ENCODE data around the gene UBE2E2. TPM values are rescaled to one million over a fixed set of nuclear protein-coding genes. Genes with fewer than 3 reads are reported as not detected.

The UBE2E2 gene
- total RNA-seq, 1 experiment from 2014 or later, result 64.3 TPM

GRCh38 chr3:23442598-23443383 is 239.7 kb downstream of the UBE2E2 start:
- ChIA-PET CTCF (interaction anchor here (1.3 kb wide), 1 partner anchor 31 kb away, joined by 3 read pairs; no protein-coding TSS in a partner anchor), POLR2A (no interaction called here)
- no peak for DNase-seq (ENCODE audit: unreplicated experiment)
- H3K36me3 Mint-ChIP-seq (ENCODE audit: insufficient read depth, unreplicated experiment), result no peaks in the 10 kb centered on the region
- H3K27me3 Mint-ChIP-seq (ENCODE audit: insufficient read depth, unreplicated experiment), result no peaks in the 10 kb centered on the region
- H3K4me1 Mint-ChIP-seq (ENCODE audit: insufficient read depth, unreplicated experiment), result peaks cover 14% of the 10 kb centered on the region
- H3K9me3 Mint-ChIP-seq (ENCODE audit: unreplicated experiment), result no peaks in the 10 kb centered on the region
- no peak for TF ChIP-seq CTCF (IDR thresholded peaks at IDR 0.05; ENCODE audit: unreplicated experiment)
- no peak overlapping the region for H3K27ac Mint-ChIP-seq (ENCODE audit: low read depth, unreplicated experiment)
- no TSS peak for BruUV-seq (replicated peaks)
- no peak overlapping the region for H3K4me3 Mint-ChIP-seq (ENCODE audit: unreplicated experiment)
- intact Hi-C loops (cut with micrococcal nuclease), result no loop called here

- Mint-ChIP-seq H3K4me1 (ENCODE audit: insufficient read depth, unreplicated experiment) (peaks cover 14% of the 10 kb centered on the region), H3K27ac (ENCODE audit: low read depth, unreplicated experiment) (no peak overlapping the region), H3K36me3 (ENCODE audit: insufficient read depth, unreplicated experiment) (no peaks in the 10 kb centered on the region), H3K9me3 (ENCODE audit: unreplicated experiment) (no peaks in the 10 kb centered on the region), H3K27me3 (ENCODE audit: insufficient read depth, unreplicated experiment) (no peaks in the 10 kb centered on the region), H3K4me3 (ENCODE audit: unreplicated experiment) (no peak overlapping the region)
- BruUV-seq (replicated peaks), result no TSS peak
- CTCF ChIA-PET, result interaction anchor here (0.8 kb wide), 1 partner anchor 17 kb away, joined by 3 read pairs; no protein-coding TSS in a partner anchor
- intact Hi-C loops (cut with micrococcal nuclease), result no loop called here
- no peak for TF ChIP-seq CTCF (IDR thresholded peaks at IDR 0.05; ENCODE audit: unreplicated experiment)
- POLR2A ChIA-PET, result no interaction called here
- DNase-seq (ENCODE audit: unreplicated experiment), result no peak
These were observed 241.3 kb downstream of the UBE2E2 start for GRCh38 chr3:23444386-23444785.

- H3K4me3 Mint-ChIP-seq (ENCODE audit: unreplicated experiment), result no peak overlapping the region
- DNase-seq (ENCODE audit: unreplicated experiment), result no peak
- H3K27me3 Mint-ChIP-seq (ENCODE audit: insufficient read depth, unreplicated experiment), result no peaks in the 10 kb centered on the region
- no TSS peak for BruUV-seq (replicated peaks)
- peaks cover 14% of the 10 kb centered on the region for H3K4me1 Mint-ChIP-seq (ENCODE audit: insufficient read depth, unreplicated experiment)
- TF ChIP-seq CTCF (IDR thresholded peaks at IDR 0.05; ENCODE audit: unreplicated experiment), result no peak
- no peaks in the 10 kb centered on the region for H3K36me3 Mint-ChIP-seq (ENCODE audit: insufficient read depth, unreplicated experiment)
- intact Hi-C loops (cut with micrococcal nuclease), result loop anchor here (5.0 kb wide), 1 partner anchor 316 kb away; no protein-coding TSS in a partner anchor
- ChIA-PET CTCF (no interaction called here), POLR2A (interaction anchor here (0.6 kb wide), 1 partner anchor 9 kb away, joined by 3 read pairs; no protein-coding TSS in a partner anchor)
- no peaks in the 10 kb centered on the region for H3K9me3 Mint-ChIP-seq (ENCODE audit: unreplicated experiment)
- H3K27ac Mint-ChIP-seq (ENCODE audit: low read depth, unreplicated experiment), result no peak overlapping the region
These were observed 243.2 kb downstream of the UBE2E2 start for GRCh38 chr3:23446301-23446700.

GRCh38 chr3:23448998-23449537 is 245.9 kb downstream of the UBE2E2 start:
- no peaks in the 10 kb centered on the region for H3K36me3 Mint-ChIP-seq (ENCODE audit: insufficient read depth, unreplicated experiment)
- POLR2A ChIA-PET, result interaction anchor here (0.7 kb wide), 1 partner anchor 340 kb away, joined by 4 read pairs; no protein-coding TSS in a partner anchor
- no peaks in the 10 kb centered on the region for H3K9me3 Mint-ChIP-seq (ENCODE audit: unreplicated experiment)
- intact Hi-C loops (cut with micrococcal nuclease), result loop anchor here (5.0 kb wide), 1 partner anchor 313 kb away; no protein-coding TSS in a partner anchor
- peaks cover 10% of the 10 kb centered on the region for H3K4me1 Mint-ChIP-seq (ENCODE audit: insufficient read depth, unreplicated experiment)
- no peak for TF ChIP-seq CTCF (IDR thresholded peaks at IDR 0.05; ENCODE audit: unreplicated experiment)
- no peak overlapping the region for H3K27ac Mint-ChIP-seq (ENCODE audit: low read depth, unreplicated experiment)
- CTCF ChIA-PET, result interaction anchor here (0.7 kb wide), 1 partner anchor 62 kb away, joined by 3 read pairs; no protein-coding TSS in a partner anchor
- no peak for DNase-seq (ENCODE audit: unreplicated experiment)
- no TSS peak for BruUV-seq (replicated peaks)
- H3K4me3 Mint-ChIP-seq (ENCODE audit: unreplicated experiment), result no peak overlapping the region
- no peaks in the 10 kb centered on the region for H3K27me3 Mint-ChIP-seq (ENCODE audit: insufficient read depth, unreplicated experiment)

Measured in MCF 10A (cell line).